ENCODE data around the gene WDPCP. TPM values are rescaled to one million over a fixed set of nuclear protein-coding genes. Genes with fewer than 3 reads are reported as not detected.
A peak's percentile ranks its signal among the peaks of the same experiment; 100 is the strongest.
"Not testable (repeated sequence)": the region's sequence is repeated elsewhere in the genome, so short reads cannot be mapped to it uniquely, and the experiment has no call there.

The WDPCP gene
- total RNA-seq, 1 experiment from 2014 or later, result 15.2 TPM

DNA sequence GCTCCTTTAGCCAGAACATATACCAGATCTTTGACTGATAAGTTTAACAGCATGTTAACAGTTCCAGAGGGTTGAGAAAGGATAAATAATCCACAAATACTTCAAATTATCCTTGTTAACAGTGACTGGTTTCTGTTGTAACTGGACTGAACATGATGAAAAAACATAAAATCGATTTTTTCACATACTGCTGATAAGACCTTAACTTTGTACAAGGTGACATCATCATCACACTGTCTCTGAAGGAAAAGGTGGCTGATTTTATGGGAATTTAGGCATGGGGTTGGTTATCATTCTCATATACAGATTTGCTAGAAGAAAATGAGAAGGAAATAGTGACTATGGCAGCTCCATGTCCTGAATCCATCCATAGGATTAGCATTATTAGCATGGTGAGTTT lies 501.6 kb downstream of the WDPCP start:
- POLR2A ChIA-PET (ENCODE audit: unreplicated experiment), result interaction anchor here (0.7 kb wide), 1 partner anchor 813 kb away, joined by 4 read pairs; no protein-coding TSS in a partner anchor

DNA sequence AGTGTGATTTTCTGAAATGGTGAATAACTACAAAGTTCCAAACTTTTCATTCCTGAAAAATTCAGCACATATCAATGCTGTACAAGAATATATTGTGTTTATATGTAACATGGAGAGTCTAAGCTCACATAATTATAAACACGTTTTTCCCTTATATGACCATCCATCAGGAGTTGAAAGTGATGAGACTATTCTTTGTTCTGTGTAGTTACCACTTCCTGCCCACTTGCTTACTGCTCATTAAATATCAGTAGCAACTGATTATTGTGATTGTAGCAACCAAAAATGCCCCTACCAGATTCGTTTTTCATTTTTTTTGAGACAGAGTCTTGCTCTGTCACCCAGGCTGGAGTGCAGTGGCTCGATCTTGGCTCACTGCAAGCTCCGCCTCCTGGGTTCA lies 506.9 kb downstream of the WDPCP start:
- no peak for TF ChIP-seq EZH2 (IDR thresholded peaks at IDR 0.05; ENCODE audit: low read depth)
- TF ChIP-seq, protein P1, sequence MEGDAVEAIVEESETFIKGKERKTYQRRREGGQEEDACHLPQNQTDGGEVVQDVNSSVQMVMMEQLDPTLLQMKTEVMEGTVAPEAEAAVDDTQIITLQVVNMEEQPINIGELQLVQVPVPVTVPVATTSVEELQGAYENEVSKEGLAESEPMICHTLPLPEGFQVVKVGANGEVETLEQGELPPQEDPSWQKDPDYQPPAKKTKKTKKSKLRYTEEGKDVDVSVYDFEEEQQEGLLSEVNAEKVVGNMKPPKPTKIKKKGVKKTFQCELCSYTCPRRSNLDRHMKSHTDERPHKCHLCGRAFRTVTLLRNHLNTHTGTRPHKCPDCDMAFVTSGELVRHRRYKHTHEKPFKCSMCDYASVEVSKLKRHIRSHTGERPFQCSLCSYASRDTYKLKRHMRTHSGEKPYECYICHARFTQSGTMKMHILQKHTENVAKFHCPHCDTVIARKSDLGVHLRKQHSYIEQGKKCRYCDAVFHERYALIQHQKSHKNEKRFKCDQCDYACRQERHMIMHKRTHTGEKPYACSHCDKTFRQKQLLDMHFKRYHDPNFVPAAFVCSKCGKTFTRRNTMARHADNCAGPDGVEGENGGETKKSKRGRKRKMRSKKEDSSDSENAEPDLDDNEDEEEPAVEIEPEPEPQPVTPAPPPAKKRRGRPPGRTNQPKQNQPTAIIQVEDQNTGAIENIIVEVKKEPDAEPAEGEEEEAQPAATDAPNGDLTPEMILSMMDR (conservative IDR thresholded peaks at IDR 0.05), result no peak
- ChIA-PET POLR2A (ENCODE audit: unreplicated experiment) (no interaction called here), CTCF (interaction anchor here (0.6 kb wide), 1 partner anchor 1030 kb away, joined by 5 read pairs; no protein-coding TSS in a partner anchor)
- no peak for DNase-seq
- Histone ChIP-seq H3K79me2 (ENCODE audit: low read depth) (no peaks in the 10 kb centered on the region), H3K9me3 (ENCODE audit: insufficient read depth, low read depth) (no peaks in the 10 kb centered on the region), H3K4me1 (replicated peaks; ENCODE audit: insufficient read depth) (no peaks in the 10 kb centered on the region), H3K9me2 (ENCODE audit: insufficient read depth) (no peaks in the 10 kb centered on the region), H3K4me3 (no peak overlapping the region), H3K27ac (no peak overlapping the region), H3K27me3 (ENCODE audit: insufficient read depth, low read depth) (no peaks in the 10 kb centered on the region), H3K4me2 (no peak overlapping the region), H3K36me3 (ENCODE audit: low read depth) (no peaks in the 10 kb centered on the region), H3F3A (ENCODE audit: insufficient read depth, low read depth) (no peaks in the 10 kb centered on the region), H2AFZ (no peak overlapping the region), H4K20me1 (ENCODE audit: insufficient read depth) (no peaks in the 10 kb centered on the region)
- intact Hi-C loops (cut with micrococcal nuclease; ENCODE audit: unreplicated experiment), result no loop called here
- BruUV-seq (replicated peaks), result no TSS peak

More for the DNA sequence above, 501.6 kb downstream of the WDPCP start:
- Histone ChIP-seq H3K27me3 (ENCODE audit: insufficient read depth, low read depth) (no peaks in the 10 kb centered on the region), H3K9me3 (ENCODE audit: insufficient read depth, low read depth) (no peaks in the 10 kb centered on the region), H4K20me1 (ENCODE audit: insufficient read depth) (no peaks in the 10 kb centered on the region), H3K4me2 (no peak overlapping the region), H3K4me1 (replicated peaks; ENCODE audit: insufficient read depth) (no peaks in the 10 kb centered on the region), H3K4me3 (no peak overlapping the region), H3K36me3 (ENCODE audit: low read depth) (no peaks in the 10 kb centered on the region), H3F3A (ENCODE audit: insufficient read depth, low read depth) (no peaks in the 10 kb centered on the region), H3K27ac (no peak overlapping the region), H3K9me2 (ENCODE audit: insufficient read depth) (no peaks in the 10 kb centered on the region), H3K79me2 (ENCODE audit: low read depth) (no peaks in the 10 kb centered on the region), H2AFZ (no peak overlapping the region)
- intact Hi-C loops (cut with micrococcal nuclease; ENCODE audit: unreplicated experiment), result no loop called here
- BruUV-seq (replicated peaks), result no TSS peak
- TF ChIP-seq EZH2 (IDR thresholded peaks at IDR 0.05; ENCODE audit: low read depth), result no peak
- TF ChIP-seq, protein P1 (conservative IDR thresholded peaks at IDR 0.05), result no peak
- CTCF ChIA-PET, result no interaction called here
- no peak for DNase-seq

DNA sequence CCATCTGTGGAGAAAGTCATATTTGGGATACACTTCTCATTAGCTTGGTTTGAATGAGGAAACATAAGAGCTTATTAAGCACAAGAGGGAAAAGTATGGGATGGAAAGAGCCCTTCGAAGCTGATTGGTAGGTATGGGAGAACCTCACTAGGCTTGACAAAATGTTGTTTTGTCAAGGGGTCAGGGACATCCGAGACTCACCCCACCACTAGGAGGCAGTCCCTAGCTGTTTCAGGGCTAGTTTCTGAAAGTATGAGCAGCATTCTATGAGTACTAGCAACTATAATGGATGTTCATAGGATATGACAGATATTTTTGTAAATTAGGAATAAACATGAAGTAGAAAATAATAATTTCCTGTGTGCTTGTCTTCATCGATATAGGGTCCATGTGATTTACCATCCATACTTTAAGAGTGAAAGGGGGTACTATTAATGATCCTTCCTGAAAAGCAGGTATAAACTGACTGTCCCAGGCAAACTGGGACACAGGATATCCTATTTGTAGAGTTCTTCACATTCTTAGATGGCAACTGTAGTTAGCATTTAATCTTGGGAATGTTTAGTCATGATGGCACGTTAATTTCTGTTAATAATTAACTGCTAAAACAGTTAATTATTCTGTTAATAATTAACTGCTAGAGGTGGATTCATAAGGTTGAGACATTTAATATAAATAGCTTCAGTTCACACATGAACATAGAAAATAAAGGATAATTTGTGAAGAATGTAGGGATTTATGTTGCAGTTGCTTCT lies 509.2 kb downstream of the WDPCP start:
- no TSS peak for BruUV-seq (replicated peaks)
- no peaks in the 10 kb centered on the region for H3K27me3 ChIP-seq (ENCODE audit: insufficient read depth, low read depth)
- H4K20me1 ChIP-seq (ENCODE audit: insufficient read depth), result no peaks in the 10 kb centered on the region
- H3K4me3 ChIP-seq, result no peak overlapping the region
- no peaks in the 10 kb centered on the region for H3K79me2 ChIP-seq (ENCODE audit: low read depth)
- H3F3A ChIP-seq (ENCODE audit: insufficient read depth, low read depth), result no peaks in the 10 kb centered on the region
- H3K4me2 ChIP-seq, result no peak overlapping the region
- no peak for DNase-seq
- CTCF ChIA-PET, result no interaction called here
- H3K27ac ChIP-seq, result no peak overlapping the region
- no peaks in the 10 kb centered on the region for H3K9me3 ChIP-seq (ENCODE audit: insufficient read depth, low read depth)
- TF ChIP-seq, protein P1 (conservative IDR thresholded peaks at IDR 0.05), result peak; percentile 63
- no peak for TF ChIP-seq EZH2 (IDR thresholded peaks at IDR 0.05; ENCODE audit: low read depth)
- no peak overlapping the region for H2AFZ ChIP-seq
- H3K4me1 ChIP-seq (replicated peaks; ENCODE audit: insufficient read depth), result no peaks in the 10 kb centered on the region
- no peaks in the 10 kb centered on the region for H3K9me2 ChIP-seq (ENCODE audit: insufficient read depth)
- POLR2A ChIA-PET (ENCODE audit: unreplicated experiment), result no interaction called here
- no peaks in the 10 kb centered on the region for H3K36me3 ChIP-seq (ENCODE audit: low read depth)
- intact Hi-C loops (cut with micrococcal nuclease; ENCODE audit: unreplicated experiment), result no loop called here

DNA sequence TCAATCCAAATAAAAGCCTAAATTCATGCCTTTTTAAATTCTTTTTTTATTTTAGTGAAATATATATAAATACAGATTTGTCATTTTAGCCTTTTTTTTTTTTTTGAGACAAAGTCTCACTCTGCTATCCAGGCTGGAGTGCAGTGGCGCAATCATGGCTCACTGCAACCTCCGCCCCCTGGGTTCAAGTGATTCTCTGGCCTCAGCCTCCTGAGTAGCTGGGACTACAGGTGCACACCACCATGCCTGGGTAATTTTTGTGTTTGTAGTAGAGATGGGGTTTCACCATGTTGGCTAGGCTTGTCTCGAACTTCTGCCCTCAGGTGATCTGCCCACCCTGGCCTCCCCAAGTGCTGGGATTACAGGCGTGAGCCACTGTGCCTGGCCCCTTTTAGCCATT lies 513.9 kb downstream of the WDPCP start:
- H3K9me2 ChIP-seq (ENCODE audit: insufficient read depth); DNase-seq; POLR2A ChIA-PET (ENCODE audit: unreplicated experiment); H3K4me1 ChIP-seq (replicated peaks; ENCODE audit: insufficient read depth); H3K27ac ChIP-seq; H3K4me2 ChIP-seq; H3K27me3 ChIP-seq (ENCODE audit: insufficient read depth, low read depth); H3K9me3 ChIP-seq (ENCODE audit: insufficient read depth, low read depth); BruUV-seq (replicated peaks); CTCF ChIA-PET; H3F3A ChIP-seq (ENCODE audit: insufficient read depth, low read depth); H3K36me3 ChIP-seq (ENCODE audit: low read depth); H2AFZ ChIP-seq; H4K20me1 ChIP-seq (ENCODE audit: insufficient read depth); intact Hi-C loops (cut with micrococcal nuclease; ENCODE audit: unreplicated experiment); H3K4me3 ChIP-seq; H3K79me2 ChIP-seq (ENCODE audit: low read depth): not testable (repeated sequence)
